Neural cell (in vitro differentiated cells): ENCODE data around the gene NAB2. TPM values are rescaled to one million over a fixed set of nuclear protein-coding genes. Genes with fewer than 3 reads are reported as not detected.

Experiments
- H2AFZ ChIP-seq: fragments of 200-600, 300-800 bp; sonication (generic), shearing (Covaris generic); 2 replicates; pipeline ENCODE4 v1.6.0; 2014; ENCODE audit warnings: low read depth, mild to moderate bottlenecking, antibody characterized with exemption, low read length, moderate library complexity
- H3F3A ChIP-seq: fragments of 200-600 bp; shearing (Covaris generic); 2 replicates; pipeline ENCODE4 v1.6.1; 2016; ENCODE audit warnings: mild to moderate bottlenecking, moderate library complexity, mixed read lengths, antibody characterized with exemption, low read length; ENCODE audit not compliant: insufficient read depth, poor library complexity, severe bottlenecking
- H3K27ac ChIP-seq: fragments of 200-600, 300-800 bp; sonication (generic), shearing (Covaris generic); 2 replicates; pipeline ENCODE4 v1.5.1; 2014; ENCODE audit warnings: mild to moderate bottlenecking, low read length, moderate library complexity
- H3K27me3 ChIP-seq: fragments of 300-800, 200-600 bp; sonication (generic), shearing (Covaris generic); 2 replicates; pipeline ENCODE4 v1.6.0; 2014; ENCODE audit warnings: mild to moderate bottlenecking, low read depth, low read length, moderate library complexity; ENCODE audit not compliant: insufficient read depth
- H3K36me3 ChIP-seq: fragments of 300-800, 200-600 bp; sonication (generic), shearing (Covaris generic); 2 replicates; pipeline ENCODE4 v1.5.1; 2014; ENCODE audit warnings: mild to moderate bottlenecking, antibody characterized with exemption, low read length, moderate library complexity; ENCODE audit not compliant: insufficient read depth
- H3K4me2 ChIP-seq: fragments of 300-800, 200-600 bp; sonication (generic), shearing (Covaris generic); 2 replicates; pipeline ENCODE4 v1.6.0; 2014; ENCODE audit warnings: mild to moderate bottlenecking, low read length
- H3K4me3 ChIP-seq: fragments of 300-800, 200-600 bp; sonication (generic), shearing (Covaris generic); 2 replicates; pipeline ENCODE4 v1.5.1; 2014; ENCODE audit warnings: mild to moderate bottlenecking, low read length, moderate library complexity
- H3K79me2 ChIP-seq: fragments of 200-600 bp; shearing (Covaris generic); replicated peaks from 2 replicates; pipeline ENCODE4 v1.6.0; 2014; ENCODE audit warnings: mild to moderate bottlenecking, low read length, moderate library complexity; ENCODE audit not compliant: insufficient read depth
- H3K9ac ChIP-seq: fragments of 300-800, 200-600 bp; sonication (generic), shearing (Covaris generic); 2 replicates; pipeline ENCODE4 v1.6.1; 2016; ENCODE audit warnings: mild to moderate bottlenecking, low read length, mixed read lengths
- H3K9me2 ChIP-seq: fragments of 200-600 bp; shearing (Covaris generic); 2 replicates; pipeline ENCODE4 v1.6.1; 2016; ENCODE audit warnings: mild to moderate bottlenecking, low read length, mixed read lengths; ENCODE audit not compliant: insufficient read depth
- H3K9me3 ChIP-seq: fragments of 200-600, 300-800 bp; sonication (generic), shearing (Covaris generic); 2 replicates; pipeline ENCODE4 v1.6.1; 2016; ENCODE audit warnings: mild to moderate bottlenecking, mixed run types, low read length, moderate library complexity, mixed read lengths
- H4K20me1 ChIP-seq: fragments of 200-600 bp; shearing (Covaris generic); 2 replicates; pipeline ENCODE4 v1.6.1; 2016; ENCODE audit warnings: mild to moderate bottlenecking, mixed run types; ENCODE audit not compliant: insufficient read depth
- EP300 ChIP-seq: fragments of 450-650 bp; conservative IDR thresholded peaks from 2 replicates; pipeline ENCODE4 v1.6.1; 2014; ENCODE audit warnings: antibody characterized with exemption, mild to moderate bottlenecking, moderate library complexity; ENCODE audit not compliant: poor library complexity, severe bottlenecking
- EZH2 ChIP-seq: fragments of 200-600, 300-800 bp; shearing (Covaris generic), sonication (generic); IDR thresholded peaks from 2 replicates; pipeline ENCODE4 v1.6.1; 2014; ENCODE audit warnings: antibody characterized with exemption, low read length, borderline replicate concordance, mild to moderate bottlenecking; ENCODE audit not compliant: insufficient read depth, poor library complexity, severe bottlenecking
- MXI1 ChIP-seq: fragments of 450-650 bp; conservative IDR thresholded peaks from 2 replicates; pipeline ENCODE4 v1.6.1; 2014; ENCODE audit warnings: antibody characterized with exemption, mild to moderate bottlenecking; ENCODE audit not compliant: poor library complexity, severe bottlenecking
- POLR2AphosphoS5 ChIP-seq: IDR thresholded peaks from 2 replicates; pipeline ENCODE4 v1.6.1; 2012
- RAD21 ChIP-seq: fragments of 450-650 bp; conservative IDR thresholded peaks from 2 replicates; pipeline ENCODE4 v1.6.1; 2014; ENCODE audit warnings: antibody characterized with exemption, mild to moderate bottlenecking, moderate library complexity
- SMC3 ChIP-seq: fragments of 450-650 bp; conservative IDR thresholded peaks from 2 replicates; pipeline ENCODE4 v1.6.1; 2014; ENCODE audit warnings: antibody characterized with exemption, mild to moderate bottlenecking, moderate library complexity; ENCODE audit not compliant: poor library complexity
- TAF1 ChIP-seq: IDR thresholded peaks from 2 replicates; pipeline ENCODE4 v1.6.1; 2012; ENCODE audit warnings: low read depth
- polyA minus RNA-seq: library from RNA; depleted of rRNA, polyadenylated mRNA; stranded (reverse); fragments of >200 nt; gene quantifications from 2 replicates; pipeline ENCODE4 v1.2.3, GENCODE V29; 2014
- polyA plus RNA-seq: library from polyadenylated mRNA; depleted of rRNA; stranded (reverse); fragments of >200 nt; gene quantifications from 2 replicates; pipeline ENCODE4 v1.2.3, GENCODE V29; 2014
- TF ChIP-seq, protein P1 (sequence below): fragments of 450-650 bp; IDR thresholded peaks from 2 replicates; pipeline ENCODE4 v1.5.1; 2014; ENCODE audit warnings: antibody characterized with exemption, mild to moderate bottlenecking, moderate library complexity; ENCODE audit not compliant: poor library complexity, severe bottlenecking
- TF ChIP-seq, protein P2 (sequence below): IDR thresholded peaks from 2 replicates; pipeline ENCODE4 v1.6.1; 2012; ENCODE audit warnings: borderline replicate concordance

NAB2 gene, protein sequence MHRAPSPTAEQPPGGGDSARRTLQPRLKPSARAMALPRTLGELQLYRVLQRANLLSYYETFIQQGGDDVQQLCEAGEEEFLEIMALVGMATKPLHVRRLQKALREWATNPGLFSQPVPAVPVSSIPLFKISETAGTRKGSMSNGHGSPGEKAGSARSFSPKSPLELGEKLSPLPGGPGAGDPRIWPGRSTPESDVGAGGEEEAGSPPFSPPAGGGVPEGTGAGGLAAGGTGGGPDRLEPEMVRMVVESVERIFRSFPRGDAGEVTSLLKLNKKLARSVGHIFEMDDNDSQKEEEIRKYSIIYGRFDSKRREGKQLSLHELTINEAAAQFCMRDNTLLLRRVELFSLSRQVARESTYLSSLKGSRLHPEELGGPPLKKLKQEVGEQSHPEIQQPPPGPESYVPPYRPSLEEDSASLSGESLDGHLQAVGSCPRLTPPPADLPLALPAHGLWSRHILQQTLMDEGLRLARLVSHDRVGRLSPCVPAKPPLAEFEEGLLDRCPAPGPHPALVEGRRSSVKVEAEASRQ
- polyA plus RNA-seq: 15.6 and 16.4 TPM in 2 replicates
- polyA minus RNA-seq: 17.6 and 20.9 TPM in 2 replicates

DNA sequence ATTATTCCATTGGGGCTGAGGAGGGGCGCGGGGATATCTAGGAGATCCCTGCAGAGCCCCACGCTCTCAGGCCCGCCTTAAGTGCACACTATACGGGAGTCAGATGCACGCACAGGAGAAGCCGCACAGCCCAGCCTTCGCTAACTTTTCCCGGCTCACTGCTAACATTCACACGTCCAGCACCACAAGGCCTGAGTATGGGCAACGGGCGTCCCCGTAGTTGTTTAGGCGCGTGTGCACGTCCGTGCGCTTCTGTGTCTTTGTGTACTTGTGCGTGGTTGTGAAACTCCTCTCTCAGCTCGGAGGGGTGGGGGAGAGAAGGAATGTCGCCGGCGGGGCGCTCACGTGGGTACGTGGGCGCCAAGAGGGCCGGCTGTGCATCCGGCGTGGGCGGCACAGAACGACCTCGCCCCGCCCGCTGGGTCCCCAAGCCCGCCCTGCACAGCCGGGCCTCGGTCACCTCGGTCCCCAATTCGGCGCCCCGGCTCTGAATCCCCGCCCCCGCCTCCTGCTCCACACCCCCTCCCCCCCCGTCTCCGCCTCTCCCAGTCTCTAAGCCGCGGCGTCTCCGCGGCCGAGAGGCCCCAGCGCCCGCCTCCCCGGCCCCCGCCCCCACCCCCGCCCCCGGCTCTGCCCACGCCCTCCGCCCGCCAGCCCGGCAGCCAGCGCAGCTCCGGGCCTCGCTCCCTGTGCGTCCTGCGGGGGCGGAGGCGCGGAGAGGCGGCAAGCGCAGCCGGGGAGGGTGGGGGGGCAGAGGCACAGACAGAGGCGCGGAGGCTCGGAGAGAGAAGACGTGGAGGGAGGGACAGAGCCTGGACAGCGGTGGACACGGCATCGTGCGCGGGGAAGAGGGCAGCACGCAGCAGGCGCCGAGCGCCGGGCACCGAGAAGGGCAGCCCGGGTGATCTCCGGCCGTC, at the start of gene NAB2:
Gene NAB2, plus strand, starts transcription at position 761 of the 917 bp plus-strand sequence. CDS start 158 bp downstream, outside the sequence.
- H3K36me3 ChIP-seq: no peaks in the 10 kb centered on the region
- no peaks in the 10 kb centered on the region for H3K9me2 ChIP-seq
- peaks cover 4% of the 10 kb centered on the region for H3F3A ChIP-seq
- peak within 1 kb of the TSS; percentile 73 for H2AFZ ChIP-seq
- peaks cover 12% of the 10 kb centered on the region for H3K27me3 ChIP-seq
- peaks cover 17% of the 10 kb centered on the region for H3K79me2 ChIP-seq
- peak within 1 kb of the TSS; percentile 76 for H3K9ac ChIP-seq
- peak within 1 kb of the TSS; percentile 78 for H3K4me2 ChIP-seq
- H4K20me1 ChIP-seq: no peaks in the 10 kb centered on the region
- H3K4me3 ChIP-seq: peak within 1 kb of the TSS; percentile 91
- peak within 1 kb of the TSS; percentile 44 for H3K27ac ChIP-seq
- no peaks in the 10 kb centered on the region for H3K9me3 ChIP-seq
- no peak for TF ChIP-seq TAF1
- TF ChIP-seq POLR2AphosphoS5: peak; percentile 33
- no peak for TF ChIP-seq EZH2
- no peak for TF ChIP-seq EP300

DNA sequence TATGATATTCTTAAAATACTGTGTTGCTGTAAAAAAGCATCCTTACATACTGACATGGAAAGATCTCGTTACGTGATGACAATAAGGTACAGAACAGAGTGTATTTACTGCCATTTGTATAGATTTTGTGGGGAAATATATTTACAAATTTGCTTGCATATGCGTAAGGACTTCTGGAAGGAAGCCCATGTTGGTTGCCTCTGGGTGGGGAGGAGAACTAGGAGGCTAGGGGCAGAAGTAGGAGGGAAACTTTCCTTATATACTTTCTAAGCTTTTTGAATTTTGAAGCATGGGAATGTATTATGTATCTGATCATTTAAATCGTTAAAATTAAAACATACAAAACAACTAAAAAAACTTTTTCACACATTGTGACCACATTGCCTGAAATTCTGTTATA, 48.7 kb upstream of the NAB2 start:
- Histone ChIP-seq H3K27me3 (no peaks in the 10 kb centered on the region), H3K4me2 (no peak overlapping the region), H3K79me2 (no peaks in the 10 kb centered on the region), H3K36me3 (no peaks in the 10 kb centered on the region), H3K9me3 (no peaks in the 10 kb centered on the region), H3F3A (no peaks in the 10 kb centered on the region), H3K9me2 (no peaks in the 10 kb centered on the region), H4K20me1 (no peaks in the 10 kb centered on the region), H3K4me3 (no peak overlapping the region), H3K27ac (no peak overlapping the region), H2AFZ (no peak overlapping the region), H3K9ac (no peak overlapping the region)
- TF ChIP-seq POLR2AphosphoS5 (no peak), EP300 (no peak), SMC3 (no peak), EZH2 (no peak), MXI1 (no peak), RAD21 (no peak), TAF1 (no peak)
- TF ChIP-seq, protein P1, sequence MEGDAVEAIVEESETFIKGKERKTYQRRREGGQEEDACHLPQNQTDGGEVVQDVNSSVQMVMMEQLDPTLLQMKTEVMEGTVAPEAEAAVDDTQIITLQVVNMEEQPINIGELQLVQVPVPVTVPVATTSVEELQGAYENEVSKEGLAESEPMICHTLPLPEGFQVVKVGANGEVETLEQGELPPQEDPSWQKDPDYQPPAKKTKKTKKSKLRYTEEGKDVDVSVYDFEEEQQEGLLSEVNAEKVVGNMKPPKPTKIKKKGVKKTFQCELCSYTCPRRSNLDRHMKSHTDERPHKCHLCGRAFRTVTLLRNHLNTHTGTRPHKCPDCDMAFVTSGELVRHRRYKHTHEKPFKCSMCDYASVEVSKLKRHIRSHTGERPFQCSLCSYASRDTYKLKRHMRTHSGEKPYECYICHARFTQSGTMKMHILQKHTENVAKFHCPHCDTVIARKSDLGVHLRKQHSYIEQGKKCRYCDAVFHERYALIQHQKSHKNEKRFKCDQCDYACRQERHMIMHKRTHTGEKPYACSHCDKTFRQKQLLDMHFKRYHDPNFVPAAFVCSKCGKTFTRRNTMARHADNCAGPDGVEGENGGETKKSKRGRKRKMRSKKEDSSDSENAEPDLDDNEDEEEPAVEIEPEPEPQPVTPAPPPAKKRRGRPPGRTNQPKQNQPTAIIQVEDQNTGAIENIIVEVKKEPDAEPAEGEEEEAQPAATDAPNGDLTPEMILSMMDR: no peak
- TF ChIP-seq, protein P2, sequence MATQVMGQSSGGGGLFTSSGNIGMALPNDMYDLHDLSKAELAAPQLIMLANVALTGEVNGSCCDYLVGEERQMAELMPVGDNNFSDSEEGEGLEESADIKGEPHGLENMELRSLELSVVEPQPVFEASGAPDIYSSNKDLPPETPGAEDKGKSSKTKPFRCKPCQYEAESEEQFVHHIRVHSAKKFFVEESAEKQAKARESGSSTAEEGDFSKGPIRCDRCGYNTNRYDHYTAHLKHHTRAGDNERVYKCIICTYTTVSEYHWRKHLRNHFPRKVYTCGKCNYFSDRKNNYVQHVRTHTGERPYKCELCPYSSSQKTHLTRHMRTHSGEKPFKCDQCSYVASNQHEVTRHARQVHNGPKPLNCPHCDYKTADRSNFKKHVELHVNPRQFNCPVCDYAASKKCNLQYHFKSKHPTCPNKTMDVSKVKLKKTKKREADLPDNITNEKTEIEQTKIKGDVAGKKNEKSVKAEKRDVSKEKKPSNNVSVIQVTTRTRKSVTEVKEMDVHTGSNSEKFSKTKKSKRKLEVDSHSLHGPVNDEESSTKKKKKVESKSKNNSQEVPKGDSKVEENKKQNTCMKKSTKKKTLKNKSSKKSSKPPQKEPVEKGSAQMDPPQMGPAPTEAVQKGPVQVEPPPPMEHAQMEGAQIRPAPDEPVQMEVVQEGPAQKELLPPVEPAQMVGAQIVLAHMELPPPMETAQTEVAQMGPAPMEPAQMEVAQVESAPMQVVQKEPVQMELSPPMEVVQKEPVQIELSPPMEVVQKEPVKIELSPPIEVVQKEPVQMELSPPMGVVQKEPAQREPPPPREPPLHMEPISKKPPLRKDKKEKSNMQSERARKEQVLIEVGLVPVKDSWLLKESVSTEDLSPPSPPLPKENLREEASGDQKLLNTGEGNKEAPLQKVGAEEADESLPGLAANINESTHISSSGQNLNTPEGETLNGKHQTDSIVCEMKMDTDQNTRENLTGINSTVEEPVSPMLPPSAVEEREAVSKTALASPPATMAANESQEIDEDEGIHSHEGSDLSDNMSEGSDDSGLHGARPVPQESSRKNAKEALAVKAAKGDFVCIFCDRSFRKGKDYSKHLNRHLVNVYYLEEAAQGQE: no peak
